ENCODE measurements around the gene GNPTAB. TPM values are rescaled to one million over a fixed set of nuclear protein-coding genes. Genes with fewer than 3 reads are reported as not detected.

The GNPTAB gene
- total and polyA plus RNA-seq, 2 of the 4 experiments (the other 2 are of a cell fraction) = 16.0 to 24.2 TPM

DNA sequence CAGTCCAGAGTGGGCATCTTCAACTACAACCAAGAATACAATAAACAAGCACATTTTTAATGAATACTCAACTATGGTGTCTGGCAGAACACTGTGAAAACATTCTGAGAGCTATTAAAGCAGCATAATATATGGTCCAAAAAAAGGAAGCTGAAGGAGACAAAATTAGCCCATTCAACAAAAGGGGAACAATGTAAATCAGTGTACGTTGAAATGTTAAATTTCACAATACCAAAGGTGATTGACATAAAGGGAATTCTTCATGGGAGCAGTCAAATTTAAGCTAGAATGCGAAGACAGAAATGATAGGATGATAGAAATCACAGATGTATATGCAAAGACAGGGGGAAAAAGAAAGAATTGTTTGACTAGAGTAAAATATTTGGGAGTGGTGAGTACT, 50.2 kb downstream of the GNPTAB start:
- Histone ChIP-seq H4K20me1 (ENCODE audit: insufficient read depth, low read length) (no peaks in the 10 kb centered on the region), H4K8ac (ENCODE audit: low read depth in 2 of 2, low read length in 2 of 2) (no peak overlapping the region), H3K14ac (replicated peaks; ENCODE audit: low read depth, low read length) (no peak overlapping the region), H4K91ac (ENCODE audit: insufficient read depth, low read depth, low read length) (no peak overlapping the region), H2BK20ac (ENCODE audit: low read depth, low read length) (no peak overlapping the region), H3K4me2 (ENCODE audit: low read depth, low read length) (no peak overlapping the region), H3K23ac (ENCODE audit: low read depth, low read length) (no peak overlapping the region), H3K9me1 (ENCODE audit: insufficient read depth, low read length) (peaks cover 12% of the 10 kb centered on the region), H3K4me3 (ENCODE audit: insufficient read depth, low read depth, low read length) (no peak overlapping the region), H3K56ac (ENCODE audit: extremely low read depth, insufficient read depth, low read length) (no peak overlapping the region), H3K79me1 (ENCODE audit: low read depth in 1 of 2, low read length in 2 of 2) (no peaks in the 10 kb centered on the region; a peak in 2 of 4 replicates), H4K5ac (ENCODE audit: low read depth, low read length) (no peak overlapping the region), H3K9ac (ENCODE audit: low read depth, low read length) (no peak overlapping the region), H3K4ac (ENCODE audit: low read depth, low read length) (no peak overlapping the region), H2AK9ac (replicated peaks; ENCODE audit: low read depth, low read length, poor library complexity) (no peak overlapping the region), H2BK5ac (ENCODE audit: low read depth, low read length, poor library complexity, severe bottlenecking) (no peak overlapping the region), H3K36me3 (ENCODE audit: control insufficient read depth, insufficient read depth, low read length) (peaks cover 3% of the 10 kb centered on the region; the same call in 1 of the 2 replicates), H3K9me3 (ENCODE audit: control insufficient read depth, insufficient read depth, low read length) (no peaks in the 10 kb centered on the region), H2AFZ (replicated peaks; ENCODE audit: low read length, poor library complexity) (no peak overlapping the region), H2AK5ac (ENCODE audit: low read depth, low read length) (no peak overlapping the region), H3K27ac (ENCODE audit: insufficient read depth, low read length) (no peak overlapping the region), H3K27me3 (ENCODE audit: control insufficient read depth, insufficient read depth, low read length) (no peaks in the 10 kb centered on the region), H2BK120ac (ENCODE audit: low read depth, low read length) (no peak overlapping the region), H2BK15ac (ENCODE audit: low read depth, low read length) (no peak overlapping the region), H3K4me1 (ENCODE audit: control insufficient read depth, insufficient read depth, low read length) (peaks cover 9% of the 10 kb centered on the region), H3K18ac (ENCODE audit: low read depth, low read length) (no peak overlapping the region)
- ATAC-seq (ENCODE audit: low read depth) (no peak), DNase-seq (no peak)
- intact Hi-C loops (cut with micrococcal nuclease) = no loop called here
- in situ Hi-C loops (cut with MboI; ENCODE audit: low sequenced_read_pairs) = no loop called here
- dilution Hi-C loops (cut with HindIII; ENCODE audit: low sequenced_read_pairs, unreplicated experiment) = no loop called here
- 83% methylated on average over 1 of the region's 2 CpGs; no CpG with 5 or more reads in 1 of the 2 experiments for WGBS, 2 experiments (ENCODE audit: extremely low coverage in 2 of 2, insufficient read length in 1 of 2)
- TF ChIP-seq POLR2A (IDR thresholded peaks at IDR 0.05; ENCODE audit: low read depth, low read length) = no peak
- no peak for TF ChIP-seq RAD21 (IDR thresholded peaks at IDR 0.05; ENCODE audit: low read length)
- peak; percentile 39; the same call in 1 of the 2 replicates for TF ChIP-seq CEBPB (IDR thresholded peaks at IDR 0.05; ENCODE audit: low read depth, low read length)
- no peak for TF ChIP-seq RFX5 (IDR thresholded peaks at IDR 0.05; ENCODE audit: low read depth, low read length)
- BruUV-seq (replicated peaks) = no TSS peak
- CTCF ChIA-PET = no interaction called here
- POLR2A ChIA-PET (ENCODE audit: unreplicated experiment) = no interaction called here
